HG02884 (cell line): ENCODE measurements around the gene GABRR2.
A peak's percentile ranks its signal among the peaks of the same experiment; 100 is the strongest.

Experiments used
- ATAC-seq: cut with Tn5 transposase; IDR thresholded peaks from one replicate; pipeline ENCODE4 v1.9.1; 2021; ENCODE audit warnings: mild to moderate bottlenecking, moderate library complexity; ENCODE audit not compliant: unreplicated experiment

GABRR2 gene

GRCh38 chr6:89315249-89315885 lies at the start of gene GABRR2:
TSS of gene GABRR2 (minus strand) at chr6:89315299. CDS start at chr6:89315165, 134 bp downstream.
- ATAC-seq: no peak

- ATAC-seq: no peak
These were observed 49.5 kb upstream of the GABRR2 start for GRCh38 chr6:89364586-89364985.

GRCh38 chr6:89361171-89361570 lies 46.1 kb upstream of the GABRR2 start:
- ATAC-seq: no peak

GRCh38 chr6:89360415-89360999 lies 45.4 kb upstream of the GABRR2 start:
- ATAC-seq: peak; percentile 54

- ATAC-seq: no peak
These were observed 44.5 kb upstream of the GABRR2 start for GRCh38 chr6:89359561-89359960.

- peak; percentile 35 for ATAC-seq
These were observed 42.3 kb upstream of the GABRR2 start for GRCh38 chr6:89357390-89357789.

- no peak for ATAC-seq
These were observed 41.6 kb upstream of the GABRR2 start for GRCh38 chr6:89356642-89357170.

GRCh38 chr6:89355511-89356194 lies 40.6 kb upstream of the GABRR2 start:
- no peak for ATAC-seq

GRCh38 chr6:89353702-89354392 lies 38.7 kb upstream of the GABRR2 start:
- ATAC-seq: no peak

GRCh38 chr6:89353118-89353556 lies 38.0 kb upstream of the GABRR2 start:
- ATAC-seq: no peak

GRCh38 chr6:89352278-89353117 lies 37.4 kb upstream of the GABRR2 start, which contains the start of gene UBE2J1:
TSS of gene UBE2J1 (minus strand) at chr6:89352722. CDS start at chr6:89352569, 153 bp downstream.
- peak; percentile 47 for ATAC-seq

GRCh38 chr6:89351671-89352277 lies 36.7 kb upstream of the GABRR2 start:
- ATAC-seq: no peak

GRCh38 chr6:89350281-89350966 lies 35.3 kb upstream of the GABRR2 start:
- ATAC-seq: peak; percentile 35

- ATAC-seq: no peak
These were observed 33.3 kb upstream of the GABRR2 start for GRCh38 chr6:89348372-89348771.

- ATAC-seq: no peak
These were observed 32.7 kb upstream of the GABRR2 start for GRCh38 chr6:89347825-89348224.

GRCh38 chr6:89346433-89346832 lies 31.3 kb upstream of the GABRR2 start:
- ATAC-seq: no peak

GRCh38 chr6:89339565-89339964 lies 24.5 kb upstream of the GABRR2 start:
- no peak for ATAC-seq

GRCh38 chr6:89335164-89335563 lies 20.1 kb upstream of the GABRR2 start:
- no peak for ATAC-seq

GRCh38 chr6:89330910-89331309 lies 15.8 kb upstream of the GABRR2 start:
- ATAC-seq: no peak
